ENCODE results near the gene COPZ1. TPM values are rescaled to one million over a fixed set of nuclear protein-coding genes. Genes with fewer than 3 reads are reported as not detected.

COPZ1 gene
- total and polyA plus RNA-seq, 9 of the 15 experiments (the other 6 are each of a cell fraction or from before 2014, with no cell fraction given): 137 to 487 (median 233) TPM

GRCh38 chr12:54328595-54329337 is 3.8 kb downstream of the COPZ1 start:
- H4K20me1 ChIP-seq (replicated peaks; ENCODE audit: control insufficient read depth, insufficient read depth, low read length): no peaks in the 10 kb centered on the region; the same call in 1 of the 2 replicates
- no peak for DNase-seq (ENCODE audit: extremely low read depth in 1 of 4, low spot score in 3 of 4)
- ATAC-seq: no peak
- H3K79me2 ChIP-seq (ENCODE audit: control insufficient read depth, insufficient read depth, low read length): peaks cover 91% of the 10 kb centered on the region
- peaks cover 37 to 38% of the 10 kb centered on the region in 2 experiments; a peak in 4 of 5 replicates for H3K4me1 ChIP-seq (replicated peaks in 1 of 2; ENCODE audit: control insufficient read depth in 2 of 2, insufficient read depth in 2 of 2, low read length in 2 of 2)
- H3K9ac ChIP-seq (ENCODE audit: insufficient read depth in 1 of 2, low read depth in 2 of 2, low read length in 2 of 2): peak overlapping the region in 1 of 2 experiments; percentile 17; a peak in 2 of 4 replicates
- whole genome bisulfite sequencing (ENCODE audit: insufficient coverage, low coverage, missing lambda C conversion rate): 55% methylated on average over 6 of the region's 6 CpGs
- no peak overlapping the region for H2AFZ ChIP-seq (ENCODE audit: low read depth, low read length)
- peak overlapping the region; percentile 40 for H3K4me2 ChIP-seq (ENCODE audit: insufficient read depth, low read length)
- BruUV-seq (replicated peaks): no TSS peak
- in situ Hi-C loops (cut with MboI): loop anchor here (5.0 kb wide), 1 partner anchor 36 kb away; no protein-coding TSS in a partner anchor
- ChIA-PET CTCF (ENCODE audit: low intra/inter-chr PET ratio) (no interaction called here), POLR2A (interaction anchor here (0.6 to 6.5 kb wide), 10 partner anchors 9 to 343 kb away, joined by 3 to 71 read pairs (median 4); partner anchors contain the start of genes CBX5 and HNRNPA1)
- intact Hi-C loops (cut with micrococcal nuclease): loop anchor here (5.0 kb wide), 1 partner anchor 34 kb away; the partner anchor contains the start of gene GPR84
- H3K36me3 ChIP-seq (ENCODE audit: control insufficient read depth, insufficient read depth, low read length): peaks cover 37% of the 10 kb centered on the region
- peak; percentile 26 for FAIRE-seq
- H3K4me3 ChIP-seq: no peak overlapping the region
- no peaks in the 10 kb centered on the region for H3K9me1 ChIP-seq (ENCODE audit: control insufficient read depth, insufficient read depth, low read length)
- H3K9me3 ChIP-seq (replicated peaks; ENCODE audit: control insufficient read depth, insufficient read depth, low read depth, low read length): no peaks in the 10 kb centered on the region
- peak overlapping the region; percentile 46; the same call in 1 of the 3 replicates for H3K27ac ChIP-seq (ENCODE audit: extremely low read depth, low read depth, low read length)
- H3K27me3 ChIP-seq (ENCODE audit: control insufficient read depth in 2 of 2, insufficient read depth in 2 of 2, low read length in 2 of 2): no peaks in the 10 kb centered on the region
- TF ChIP-seq TFE3 (CRISPR knock-in tag; IDR thresholded peaks at IDR 0.05): no peak
- no peak for TF ChIP-seq PATZ1 (CRISPR knock-in tag; IDR thresholded peaks at IDR 0.05; ENCODE audit: borderline replicate concordance)
- no peak for TF ChIP-seq MXI1 (IDR thresholded peaks at IDR 0.05; ENCODE audit: low read depth, low read length)
- no peak for TF ChIP-seq NCOA1 (IDR thresholded peaks at IDR 0.05; ENCODE audit: low read depth)
- no peak for TF ChIP-seq ZNF175 (CRISPR knock-in tag; IDR thresholded peaks at IDR 0.05; ENCODE audit: low read depth)
- TF ChIP-seq ELF1 (tag; IDR thresholded peaks at IDR 0.05): 0 out of 2 replicates have a peak, but pooled peaks have one; percentile 15
- TF ChIP-seq POLR3A (IDR thresholded peaks at IDR 0.05; ENCODE audit: borderline replicate concordance, extremely low read depth, insufficient read depth, insufficient read length): no peak
- no peak for TF ChIP-seq RAD21 (CRISPR knock-in tag; conservative IDR thresholded peaks at IDR 0.05 in 1 of 2, IDR thresholded peaks at IDR 0.05 in 1 of 2)
- peak in 1 of 2 experiments; percentile 17; a peak in 1 of 4 replicates for TF ChIP-seq KDM1A (IDR thresholded peaks at IDR 0.05)
- 0 out of 2 replicates have a peak, but pooled peaks have one; percentile 14 for TF ChIP-seq RBFOX2 (IDR thresholded peaks at IDR 0.05; ENCODE audit: low read depth, low read length)
- 0 out of 2 replicates have a peak, but pooled peaks have one; percentile 4 for TF ChIP-seq HDAC2 (IDR thresholded peaks at IDR 0.05)
- no peak for TF ChIP-seq GTF2E2 (tag; IDR thresholded peaks at IDR 0.05)
- no peak for TF ChIP-seq ZNF197 (CRISPR knock-in tag; IDR thresholded peaks at IDR 0.05; ENCODE audit: low read depth)
- TF ChIP-seq, protein P1, sequence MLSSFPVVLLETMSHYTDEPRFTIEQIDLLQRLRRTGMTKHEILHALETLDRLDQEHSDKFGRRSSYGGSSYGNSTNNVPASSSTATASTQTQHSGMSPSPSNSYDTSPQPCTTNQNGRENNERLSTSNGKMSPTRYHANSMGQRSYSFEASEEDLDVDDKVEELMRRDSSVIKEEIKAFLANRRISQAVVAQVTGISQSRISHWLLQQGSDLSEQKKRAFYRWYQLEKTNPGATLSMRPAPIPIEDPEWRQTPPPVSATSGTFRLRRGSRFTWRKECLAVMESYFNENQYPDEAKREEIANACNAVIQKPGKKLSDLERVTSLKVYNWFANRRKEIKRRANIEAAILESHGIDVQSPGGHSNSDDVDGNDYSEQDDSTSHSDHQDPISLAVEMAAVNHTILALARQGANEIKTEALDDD (IDR thresholded peaks at IDR 0.05): 0 out of 2 replicates have a peak, but pooled peaks have one; percentile 49
- no peak for TF ChIP-seq SIN3B (IDR thresholded peaks at IDR 0.05; ENCODE audit: low read depth)
- 0 out of 2 replicates have a peak, but pooled peaks have one; percentile 9 for TF ChIP-seq NR2C1 (IDR thresholded peaks at IDR 0.05)
- no peak for TF ChIP-seq NR2C1 (tag; IDR thresholded peaks at IDR 0.05)
